Ramos (cell line): ENCODE results near the gene NRTN.

Experiments
- in situ Hi-C: fragments of 300-500 bp; cut with MboI; formaldehyde crosslinking; loops from one replicate; pipeline ENCODE4 v1.14.3; 2022; ENCODE audit warnings: low sequenced_read_pairs; ENCODE audit not compliant: unreplicated experiment

Gene NRTN

DNA sequence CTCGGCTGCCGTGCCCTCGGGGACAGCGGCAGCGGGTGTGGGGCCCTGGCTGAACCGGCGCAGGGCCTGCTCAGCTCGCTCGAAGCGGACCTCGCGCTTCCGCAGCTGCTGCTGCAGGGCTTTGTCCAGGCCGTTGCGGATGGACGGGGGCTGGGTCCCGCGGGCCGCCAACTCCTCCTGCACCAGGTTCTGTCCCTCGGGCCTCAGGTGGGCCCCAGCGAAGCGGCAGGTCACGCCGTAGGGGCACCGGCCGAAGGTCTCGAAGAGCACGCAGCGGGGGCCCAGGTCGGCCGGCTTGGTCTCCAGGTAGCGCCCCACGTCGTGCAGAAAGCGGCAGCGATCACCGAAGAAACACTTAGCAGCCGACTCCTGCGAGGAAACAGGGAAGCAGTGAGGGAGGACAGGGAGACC lies 15.5 kb upstream of the NRTN start:
- in situ Hi-C loops = no loop called here

DNA sequence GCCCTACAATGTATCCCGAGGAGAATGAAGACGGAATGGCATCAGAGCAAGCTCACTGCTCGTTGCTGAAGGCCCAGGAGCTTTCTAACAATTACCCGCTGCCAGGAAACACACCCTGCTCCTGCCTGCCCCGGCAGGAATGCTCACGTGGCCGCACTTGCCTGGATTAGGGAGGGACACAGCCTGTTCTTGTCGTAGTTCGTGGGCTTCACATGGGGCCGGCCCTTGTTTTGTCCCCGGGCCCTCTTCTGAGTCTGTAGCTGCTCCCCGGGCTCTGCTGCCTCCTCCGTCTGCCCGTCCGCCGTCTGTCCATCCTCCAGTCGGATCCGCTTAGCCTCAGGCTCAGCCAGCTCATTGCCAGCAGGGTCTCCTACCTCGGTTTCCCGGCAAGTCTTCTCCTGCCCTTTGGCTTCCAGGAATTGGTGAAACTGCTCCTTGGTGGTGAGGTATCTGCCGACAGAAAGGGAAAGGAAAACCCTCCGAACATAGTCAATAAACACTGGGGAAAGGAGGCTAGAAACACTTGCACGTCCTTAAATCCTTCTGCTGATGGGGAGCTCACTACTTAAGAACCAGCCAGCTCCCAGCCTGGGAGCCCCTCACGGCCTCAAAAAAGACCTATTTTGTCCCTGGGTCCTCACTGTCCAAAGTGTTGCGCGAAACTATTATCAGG lies 14.8 kb upstream of the NRTN start:
- in situ Hi-C loops = loop anchor here (5.0 kb wide), 1 partner anchor 108 kb away; the partner anchor contains the start of genes HSD11B1L and MICOS13

DNA sequence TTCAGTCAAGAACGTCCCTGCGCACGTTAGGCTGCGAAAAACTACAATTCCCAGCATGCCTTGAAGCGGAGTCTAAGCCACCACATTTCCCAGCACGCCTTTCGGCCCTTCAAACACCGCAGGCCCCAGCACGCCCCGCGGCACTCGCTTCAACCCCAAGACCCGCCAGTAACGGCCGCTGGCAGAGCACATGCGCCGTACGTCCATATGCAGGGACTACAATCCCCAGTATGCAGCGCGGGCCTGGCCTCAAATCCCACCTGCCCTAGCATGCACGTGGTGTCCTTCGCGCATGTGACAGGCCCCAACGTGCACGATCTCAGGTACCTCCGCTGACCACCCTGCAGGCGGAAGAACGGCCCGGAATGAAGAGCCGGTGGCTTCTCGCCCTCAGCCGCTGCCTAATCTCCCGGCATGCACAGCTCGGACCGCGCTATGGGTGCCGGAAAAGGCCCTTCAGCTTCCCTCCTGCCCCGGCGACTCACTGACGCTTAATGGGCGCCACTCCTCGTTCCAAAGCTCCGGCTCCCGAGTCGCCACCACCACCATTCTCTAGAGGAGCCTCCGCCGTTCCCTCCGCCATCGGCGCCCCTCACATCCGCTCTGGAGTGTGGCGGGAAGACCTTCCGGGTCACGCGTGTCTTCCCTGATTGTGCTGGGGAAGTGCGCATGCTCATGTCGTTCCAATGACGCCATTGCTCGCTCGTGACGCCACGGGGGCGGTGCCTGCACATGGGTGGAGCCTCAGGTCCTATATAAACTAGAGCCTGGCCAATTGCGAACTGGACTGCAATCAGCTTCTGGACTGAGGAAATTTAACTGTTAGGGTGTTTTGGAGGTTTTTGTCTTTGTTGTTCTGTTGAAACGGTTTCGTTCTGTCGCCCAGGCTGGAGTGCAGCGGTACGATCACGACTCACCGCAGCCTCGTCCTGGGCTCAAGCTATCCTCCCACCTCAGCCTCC lies 14.0 kb upstream of the NRTN start, which contains the start of gene DUS3L:
Gene DUS3L (minus strand): TSS at position 605 of the 962 bp plus-strand sequence. CDS start 22 bp downstream, at position 583.
- in situ Hi-C loops = loop anchor here (5.0 kb wide), 1 partner anchor 109 kb away; the partner anchor contains the start of genes HSD11B1L and MICOS13

DNA sequence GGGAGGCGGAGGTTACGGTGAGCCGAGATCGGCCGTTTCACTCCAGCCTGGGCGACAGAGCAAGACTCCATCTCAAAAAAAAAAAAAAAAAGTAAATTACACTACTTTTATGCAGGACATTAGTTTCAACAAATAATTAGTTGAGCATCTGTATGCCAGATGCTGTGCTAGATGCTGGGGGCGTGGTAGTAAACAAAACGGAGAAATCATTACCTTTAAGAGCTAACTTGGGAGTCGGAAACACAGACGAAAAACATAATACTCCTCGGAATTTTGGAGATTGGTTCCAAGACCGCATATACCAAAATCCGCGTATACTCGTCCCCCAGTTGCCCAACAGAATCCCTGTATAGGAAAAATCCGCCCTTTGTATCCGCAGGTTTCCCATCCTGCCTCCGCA lies 12.6 kb upstream of the NRTN start:
- in situ Hi-C loops = loop anchor here (5.0 kb wide), 1 partner anchor 110 kb away; the partner anchor contains the start of genes HSD11B1L and MICOS13

DNA sequence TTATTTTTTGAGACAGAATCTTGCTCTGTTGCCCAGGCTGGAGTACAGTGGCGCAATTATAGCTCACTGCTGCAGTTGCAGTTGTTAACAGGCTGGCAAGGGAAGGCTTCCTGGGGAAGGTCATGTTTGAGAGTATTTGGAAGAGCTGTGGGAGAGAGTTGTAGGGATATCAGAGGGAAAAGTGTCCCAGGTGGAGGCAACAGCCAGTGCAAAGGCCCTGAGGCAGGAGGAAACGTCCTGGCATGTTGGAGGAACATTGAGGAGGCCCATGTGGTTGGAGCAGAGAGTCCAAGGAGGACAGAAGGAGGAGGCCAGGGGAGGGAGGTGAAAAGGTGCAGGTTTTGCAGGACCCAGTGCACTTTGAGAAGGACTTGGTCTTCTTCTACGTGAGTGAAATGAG lies 11.7 kb upstream of the NRTN start:
- in situ Hi-C loops = loop anchor here (5.0 kb wide), 1 partner anchor 111 kb away; the partner anchor contains the start of genes HSD11B1L and MICOS13

DNA sequence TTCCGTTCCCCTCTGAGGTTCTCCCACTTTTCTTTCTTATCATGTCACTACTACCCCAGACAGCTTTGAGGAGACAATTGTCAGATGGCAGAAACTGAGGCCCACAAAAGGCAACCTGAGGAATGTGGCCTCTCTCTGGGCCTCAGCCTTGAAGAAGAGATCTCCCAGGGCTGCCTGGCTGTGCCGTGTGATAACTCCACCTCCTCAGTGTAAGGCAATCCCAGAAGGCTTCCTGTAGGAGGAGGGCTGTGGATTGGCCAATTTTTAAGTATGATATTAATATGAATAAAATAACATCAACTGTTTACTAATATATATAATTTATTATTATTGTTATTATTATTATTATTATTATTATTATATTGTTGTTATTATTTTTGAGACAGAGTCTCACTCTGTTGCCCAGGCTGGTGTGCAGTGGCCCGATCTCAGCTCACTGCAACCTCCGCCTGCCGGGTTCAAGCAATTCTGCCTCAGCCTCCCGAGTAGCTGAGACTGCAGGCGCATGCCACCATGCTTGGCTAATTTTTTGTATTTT lies 9.4 kb upstream of the NRTN start:
- in situ Hi-C loops = no loop called here

DNA sequence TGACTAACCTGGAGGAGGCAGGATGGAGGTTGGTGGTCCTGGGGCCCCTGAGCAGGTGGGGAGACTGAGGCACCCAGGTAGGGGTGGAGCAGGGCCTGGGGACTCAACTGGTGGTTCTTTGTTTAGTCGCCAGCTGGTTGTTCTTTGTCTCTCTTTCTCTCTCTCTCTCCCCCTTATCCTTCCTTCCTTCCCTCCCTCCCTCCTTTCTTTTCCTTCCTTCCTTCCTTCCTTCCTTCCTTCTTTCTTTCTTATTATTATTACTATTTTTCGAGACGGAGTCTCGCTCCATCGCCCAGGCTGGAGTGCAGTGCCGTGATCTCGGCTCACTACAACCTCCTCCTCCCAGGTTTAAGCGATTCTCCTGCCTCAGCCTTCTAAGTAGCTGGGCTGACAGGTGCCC lies 6.6 kb upstream of the NRTN start:
- in situ Hi-C loops = no loop called here

DNA sequence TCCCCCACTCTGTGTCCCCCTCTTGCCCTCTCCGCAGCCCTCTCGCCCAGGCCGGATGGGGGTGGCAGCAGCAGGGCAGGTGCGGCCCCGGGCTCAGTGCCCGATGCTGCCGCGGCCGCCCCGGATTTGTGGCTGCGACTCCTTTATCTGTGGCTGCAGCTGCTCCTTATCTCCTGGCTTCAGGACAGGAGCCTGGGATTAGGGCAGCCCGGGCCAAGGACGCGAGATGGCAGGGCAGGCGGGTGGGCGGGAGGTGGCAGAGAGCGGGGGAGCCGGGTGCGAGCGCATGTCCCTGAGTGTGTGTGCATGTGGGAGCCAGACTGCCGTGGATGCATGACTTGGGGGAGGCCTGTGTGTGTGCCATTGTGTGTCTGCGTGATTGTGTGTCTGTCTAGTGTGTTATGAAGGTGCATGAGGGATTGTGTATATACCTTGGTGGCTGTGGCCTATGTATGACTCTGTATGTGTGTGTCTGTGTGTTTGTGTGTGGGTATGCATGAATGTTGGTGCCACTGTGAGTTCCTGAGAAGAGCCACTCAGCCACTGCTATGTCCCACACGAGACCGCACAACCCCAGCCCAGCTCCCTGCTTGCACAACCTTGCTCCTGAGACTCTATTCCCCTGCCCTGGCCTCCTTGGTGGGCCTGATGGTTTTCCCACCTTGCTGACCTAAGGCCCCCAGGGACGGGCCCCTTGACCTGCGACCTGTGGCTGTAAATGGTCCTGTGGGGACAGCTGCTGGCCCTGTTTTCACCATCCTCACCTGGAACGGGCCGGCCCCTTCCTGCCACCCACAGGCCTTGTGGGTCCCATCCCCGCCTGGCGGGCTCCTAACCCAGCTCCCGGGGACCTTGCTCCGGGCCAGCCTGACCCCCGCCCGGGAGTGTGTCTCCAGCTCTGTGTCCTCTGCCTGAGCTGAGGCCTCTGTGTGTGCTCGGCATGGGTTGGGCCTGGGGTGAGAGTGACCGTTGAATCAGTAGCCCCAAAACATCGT lies 5.3 kb upstream of the NRTN start:
- in situ Hi-C loops = loop anchor here (5.0 kb wide), 2 partner anchors 93 to 223 kb away; no protein-coding TSS in a partner anchor

DNA sequence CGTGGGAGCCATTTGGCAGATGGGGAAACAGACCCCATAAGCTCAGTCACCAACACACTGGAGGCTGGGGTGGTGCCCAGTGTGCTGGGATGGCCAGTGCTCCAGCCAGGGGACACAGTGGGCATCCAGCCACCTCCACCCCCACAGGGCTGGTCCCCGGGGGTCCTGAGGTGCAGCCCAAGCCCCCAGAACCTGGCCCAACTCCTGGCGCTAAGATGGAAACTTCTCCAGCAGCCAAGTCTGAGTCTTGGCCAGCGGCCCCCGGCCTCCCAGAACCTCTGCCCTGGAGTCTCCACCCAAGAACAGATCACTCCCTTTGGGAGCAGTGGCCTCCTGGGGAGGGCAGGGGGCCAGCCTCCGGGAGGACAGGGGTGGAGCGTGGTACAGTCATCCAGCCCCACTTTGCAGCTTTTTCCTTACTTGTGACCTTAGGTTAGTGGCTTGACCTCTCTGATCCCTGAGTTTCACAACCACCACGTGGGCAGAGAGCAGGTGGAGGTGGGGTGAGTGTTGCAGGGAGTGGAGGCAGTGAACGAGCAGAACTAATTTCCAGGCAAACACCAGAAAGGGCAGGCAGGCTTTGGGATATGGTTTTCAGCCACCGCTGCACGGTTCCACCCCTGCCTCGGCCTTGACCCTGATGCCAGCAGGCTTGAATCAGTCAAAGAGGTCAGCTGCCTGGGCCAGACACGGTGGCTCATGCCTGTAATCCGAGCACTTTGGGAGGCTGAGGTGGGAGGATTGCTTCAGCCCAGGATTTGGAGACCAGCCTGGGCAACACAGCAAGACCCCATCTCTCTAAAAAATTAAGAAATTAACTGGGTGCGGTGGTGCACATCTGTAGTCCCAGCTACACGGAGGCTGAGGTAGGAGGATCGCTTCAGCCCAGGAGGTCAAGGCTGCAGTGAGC lies 4.3 kb upstream of the NRTN start:
- in situ Hi-C loops = loop anchor here (5.0 kb wide), 2 partner anchors 92 to 222 kb away; no protein-coding TSS in a partner anchor

DNA sequence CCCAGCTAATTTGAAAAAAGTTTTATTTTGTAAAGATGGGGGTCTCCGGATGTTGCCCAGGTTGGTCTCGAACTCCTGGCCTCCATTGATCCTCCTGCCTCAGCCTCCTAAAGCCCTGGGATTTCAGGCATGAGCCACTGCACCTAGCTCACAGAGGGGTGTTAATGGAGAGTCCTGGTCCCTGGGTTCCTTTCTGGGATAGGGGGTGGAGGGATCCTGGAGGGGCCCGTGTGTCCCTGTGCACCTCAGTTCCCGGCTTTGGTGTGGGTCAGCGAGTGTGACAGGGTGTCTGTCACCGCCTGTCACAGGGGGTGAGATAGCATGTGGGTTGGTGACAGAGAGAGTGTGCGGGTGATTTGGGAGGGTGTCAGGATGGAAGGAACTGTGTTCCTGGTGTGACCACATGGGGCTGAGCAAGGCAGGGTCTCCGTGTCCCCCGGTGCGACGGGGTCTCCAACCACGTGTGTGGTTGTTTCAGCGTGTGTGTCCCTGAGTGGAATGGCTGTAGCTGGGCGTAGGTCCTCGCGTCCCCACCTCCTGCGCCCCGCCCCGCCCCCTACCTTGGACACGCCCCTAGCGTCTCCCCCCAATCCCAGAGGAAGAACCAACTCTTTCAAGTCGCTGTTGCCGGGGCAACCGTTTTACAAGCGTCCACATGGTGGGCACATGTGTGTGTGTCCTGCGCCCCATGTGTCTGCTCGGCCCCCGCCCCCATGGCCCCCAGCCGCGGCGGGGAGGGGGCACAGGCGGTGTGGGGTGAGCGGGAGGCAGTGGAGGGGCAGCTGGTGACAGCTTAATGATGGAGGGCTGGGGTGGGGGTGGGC lies 2.9 kb upstream of the NRTN start:
- in situ Hi-C loops = loop anchor here (5.0 kb wide), 2 partner anchors 90 to 220 kb away; no protein-coding TSS in a partner anchor

DNA sequence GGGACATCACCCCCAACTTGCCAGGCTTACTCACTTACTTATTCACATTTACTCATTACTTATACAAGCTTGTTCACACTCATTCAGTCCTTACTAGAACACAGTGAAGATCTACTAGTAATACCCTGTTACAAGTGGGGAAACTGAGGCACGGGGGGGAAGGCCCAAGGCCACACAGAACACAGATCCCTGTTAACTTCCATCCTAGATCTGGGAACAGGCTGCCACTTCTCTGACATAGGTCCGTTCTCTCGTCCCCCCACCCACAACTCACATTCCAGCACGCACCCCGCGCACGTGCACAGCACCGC lies 1.5 kb upstream of the NRTN start:
- in situ Hi-C loops = loop anchor here (5.0 kb wide), 2 partner anchors 89 to 219 kb away; no protein-coding TSS in a partner anchor

DNA sequence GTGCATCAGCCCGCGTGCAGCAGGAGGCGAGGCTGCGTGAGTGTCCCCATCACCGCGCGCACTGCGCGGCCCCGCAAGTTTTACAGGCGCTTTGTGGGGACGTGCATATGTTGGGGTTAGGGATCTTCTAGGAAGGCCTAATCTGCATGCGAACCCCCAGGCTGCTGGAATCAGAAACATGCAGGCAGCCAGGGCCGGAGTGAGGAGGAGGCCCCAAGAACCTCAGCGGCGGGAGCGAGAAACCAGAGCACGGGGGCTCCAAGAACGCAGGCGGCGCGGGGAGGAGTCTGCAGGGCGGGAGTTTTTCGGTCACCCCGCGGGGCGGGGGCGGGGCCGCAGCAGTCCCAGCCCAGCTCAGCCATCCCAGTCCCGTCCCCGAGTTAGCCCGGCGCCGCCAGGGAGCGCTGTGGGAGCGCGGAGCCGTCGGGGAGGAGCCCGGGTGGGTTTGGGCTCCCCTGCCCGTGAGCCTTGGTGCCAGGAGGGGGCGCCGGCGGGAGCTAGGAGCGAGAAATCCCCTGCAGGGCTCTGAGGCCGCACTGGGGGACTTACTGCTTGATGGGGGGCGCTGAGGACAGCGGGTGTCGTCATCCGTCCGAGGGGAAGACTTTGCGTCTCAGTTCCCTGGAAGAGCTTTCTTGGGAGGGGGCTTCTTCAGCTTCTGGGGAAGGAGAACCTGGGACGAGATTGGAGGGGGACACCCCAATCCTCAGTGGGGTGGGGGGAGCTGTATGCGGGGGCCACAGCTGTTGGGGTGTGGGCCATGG lies 933 bp upstream of the NRTN start:
- in situ Hi-C loops = loop anchor here (5.0 kb wide), 2 partner anchors 88 to 218 kb away; no protein-coding TSS in a partner anchor

DNA sequence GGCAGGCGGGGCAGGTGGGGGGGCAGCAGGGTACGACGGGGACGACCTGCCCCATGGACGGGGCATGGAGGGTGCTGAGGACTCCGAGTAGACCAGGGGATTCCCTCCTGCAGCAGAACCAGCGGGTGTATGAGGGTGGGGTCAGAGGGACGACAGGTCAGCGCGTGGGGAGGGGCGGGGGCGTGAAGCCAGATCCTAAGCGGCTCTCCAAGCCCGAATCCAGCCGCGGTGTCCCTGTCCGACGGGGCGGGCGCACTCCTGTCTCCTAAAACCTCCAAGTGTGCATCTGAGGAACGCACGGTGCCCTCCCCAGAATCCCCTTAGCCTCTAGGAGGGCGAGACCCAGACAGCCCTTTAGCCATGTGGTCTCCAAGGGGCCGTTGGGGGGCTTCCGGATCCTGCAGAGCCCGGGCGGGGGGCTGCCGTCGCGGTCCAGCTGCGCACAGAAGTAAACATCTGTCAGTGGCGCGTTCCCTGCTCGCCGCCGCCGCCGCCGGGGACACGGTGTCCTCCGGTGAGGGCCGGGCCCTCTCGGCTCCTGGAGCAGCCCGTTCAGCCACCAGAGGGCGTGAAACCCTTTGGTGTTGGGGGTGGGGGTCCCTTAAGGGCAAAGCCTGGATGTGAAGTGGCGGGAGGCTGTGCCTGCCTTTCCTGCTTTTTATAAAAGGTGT lies 730 bp downstream of the NRTN start:
- in situ Hi-C loops = no loop called here

DNA sequence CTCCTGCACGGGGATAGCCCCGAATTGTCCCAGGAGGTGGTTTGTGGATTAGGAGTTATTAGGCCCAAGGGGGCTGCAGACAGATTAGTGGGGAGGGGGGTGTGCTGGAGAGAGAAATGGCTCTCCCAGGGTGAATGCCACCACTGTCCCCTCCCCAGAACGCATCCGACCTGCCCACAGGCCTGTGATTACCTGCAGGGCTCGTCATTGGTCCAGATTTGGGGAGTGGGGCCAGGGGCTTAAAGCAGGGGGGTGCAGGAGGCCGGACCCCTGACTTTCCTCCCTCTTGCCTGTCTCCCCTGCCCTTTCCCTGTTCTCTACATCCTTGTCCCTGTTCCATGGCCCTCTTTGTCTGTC lies 1.2 kb downstream of the NRTN start:
- in situ Hi-C loops = no loop called here

DNA sequence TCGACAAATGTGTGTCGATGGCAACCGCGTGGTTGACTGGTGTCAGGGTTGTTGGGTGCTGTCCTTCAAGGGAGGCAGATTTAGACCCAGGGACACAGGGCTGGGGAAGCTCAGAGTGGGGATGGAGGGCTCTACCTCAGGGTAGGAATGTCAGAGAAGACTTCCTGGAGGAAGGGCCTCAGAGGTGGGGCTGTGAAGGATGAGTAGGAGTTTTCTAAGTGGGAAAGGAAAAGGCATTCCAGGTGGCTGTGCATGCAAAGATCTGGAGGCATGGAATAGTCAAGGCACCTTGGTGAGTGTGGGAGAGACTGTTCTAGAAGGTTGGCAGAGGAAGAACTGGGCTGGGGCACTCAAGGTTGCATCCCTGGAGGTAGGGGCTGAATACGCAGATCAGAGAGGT lies 2.0 kb downstream of the NRTN start:
- in situ Hi-C loops = no loop called here

DNA sequence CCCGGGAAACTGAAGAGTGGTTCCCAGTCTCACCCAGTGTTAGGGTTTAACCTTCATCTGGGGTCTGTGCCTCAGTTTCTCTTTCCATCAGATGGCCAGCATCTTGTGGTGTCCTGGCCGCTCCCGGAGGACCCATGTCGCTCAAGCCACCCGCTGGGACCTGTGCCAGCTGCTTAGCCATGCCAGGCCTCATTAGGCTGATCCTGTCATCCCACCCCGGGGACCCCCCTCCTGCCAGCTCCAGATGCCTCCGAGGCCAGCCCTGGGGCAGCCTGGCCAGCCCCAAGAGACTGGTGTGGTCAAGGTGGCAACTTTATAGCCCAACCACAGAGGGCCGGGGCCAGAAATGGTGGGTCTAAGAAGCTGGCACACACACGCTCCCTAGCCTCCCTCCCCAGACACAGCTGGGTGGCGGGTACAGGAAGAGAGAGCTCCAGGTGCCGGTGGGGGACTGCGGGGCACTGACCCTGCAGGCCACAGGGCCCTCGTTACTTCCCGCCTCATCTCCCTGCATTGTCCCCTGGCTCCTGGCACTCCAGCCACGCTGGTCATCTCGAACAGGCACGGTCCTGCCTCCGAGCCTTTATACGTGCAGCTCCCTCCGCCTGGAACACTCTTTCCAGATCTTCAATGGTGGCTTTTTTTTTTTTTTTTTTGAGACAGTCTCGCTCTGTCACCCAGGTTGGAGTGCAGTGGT lies 3.4 kb downstream of the NRTN start:
- in situ Hi-C loops = no loop called here
